HG03469 (cell line): ENCODE data around the gene DNAJC6.
"Not testable (repeated sequence)": the region's sequence is repeated elsewhere in the genome, so short reads cannot be mapped to it uniquely, and the experiment has no call there.

Source experiments
- ATAC-seq: cut with Tn5 transposase; IDR thresholded peaks from one replicate; pipeline ENCODE4 v1.9.1; 2021; ENCODE audit warnings: mild to moderate bottlenecking, moderate library complexity, moderate number of reproducible peaks; ENCODE audit not compliant: unreplicated experiment

DNAJC6 gene

DNA sequence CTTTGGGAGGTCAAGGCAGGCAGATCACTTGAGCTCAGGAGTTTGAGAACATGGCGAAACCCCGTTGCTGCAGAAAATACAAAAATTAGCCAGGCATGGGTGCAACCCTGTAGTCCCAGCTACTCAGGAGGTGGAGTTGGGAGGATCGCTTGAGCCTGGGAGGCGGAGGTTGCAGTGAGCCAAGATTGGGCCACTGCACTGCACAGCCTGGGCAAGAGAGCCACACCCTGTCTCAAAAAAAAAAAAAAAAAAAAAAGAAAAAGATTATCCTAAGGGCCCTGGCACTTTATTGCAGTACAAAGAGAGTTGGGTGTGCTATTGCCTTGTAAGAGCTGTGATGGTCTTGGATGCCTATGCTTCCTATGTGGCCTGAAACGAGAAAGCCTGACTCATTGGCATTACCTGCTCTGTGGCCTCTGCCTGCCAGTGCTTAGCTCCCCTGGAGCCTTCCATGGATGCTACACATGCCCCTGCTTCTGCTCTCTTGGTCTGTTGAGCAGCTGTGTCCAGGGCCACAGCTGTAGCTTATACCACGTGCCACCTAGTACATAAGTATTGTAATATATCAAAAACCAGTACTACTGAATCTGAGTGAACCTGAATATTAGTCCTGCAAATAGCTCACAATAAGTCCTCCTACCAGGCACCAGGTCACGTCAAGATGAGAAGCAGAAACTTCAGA, 45.8 kb downstream of the DNAJC6 start:
- ATAC-seq = no peak

DNA sequence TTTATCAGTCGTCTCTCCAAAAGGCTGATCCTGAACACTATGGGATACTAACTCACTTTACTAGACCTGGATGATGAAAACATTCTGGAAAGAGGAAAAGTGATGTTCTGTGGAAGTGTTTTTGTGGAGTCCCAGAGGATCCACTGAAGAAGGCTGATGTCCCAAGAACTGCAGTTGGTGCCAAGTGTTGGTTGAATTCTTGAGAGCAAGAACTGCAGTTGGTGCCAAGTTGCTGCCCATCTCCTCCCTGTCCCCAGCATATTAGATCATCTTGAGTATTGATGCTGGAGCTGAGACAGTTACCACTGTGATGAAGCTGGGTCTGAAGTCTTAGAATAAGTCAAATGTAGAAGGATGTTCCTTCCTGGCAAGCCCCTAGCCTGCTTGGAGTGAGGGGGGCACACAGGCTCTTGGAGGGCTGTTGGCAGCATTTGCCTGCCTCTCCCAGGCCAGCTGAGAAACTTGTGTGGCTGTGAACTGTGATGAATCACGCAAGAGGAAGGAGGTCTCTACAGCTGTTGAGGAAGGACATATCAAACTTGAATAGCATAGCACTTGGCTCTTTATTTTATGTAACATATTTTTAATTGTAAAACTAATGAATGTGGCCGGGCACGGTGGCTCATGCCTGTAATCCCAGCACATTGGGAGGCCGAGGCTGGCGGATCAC, 48.1 kb downstream of the DNAJC6 start:
- no peak for ATAC-seq

DNA sequence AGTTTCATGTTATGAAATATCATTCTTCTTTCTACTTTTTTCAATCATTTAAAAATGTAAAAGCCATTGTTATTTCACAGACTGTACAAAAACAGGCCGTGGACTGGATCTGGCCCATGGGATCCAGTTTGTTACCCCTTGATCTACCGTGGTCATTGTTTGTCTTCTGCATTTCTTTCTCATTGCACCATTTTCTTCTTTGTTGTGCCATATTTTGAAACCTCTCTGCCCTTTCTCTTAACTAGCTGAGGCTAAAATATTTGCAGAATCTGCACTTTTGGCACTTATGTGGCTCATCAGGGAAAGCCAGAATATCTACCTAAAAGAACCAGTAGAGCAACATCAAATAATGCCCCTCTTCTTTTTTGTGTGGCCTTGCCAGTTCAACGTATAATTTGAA, 50.5 kb downstream of the DNAJC6 start:
- ATAC-seq = no peak

DNA sequence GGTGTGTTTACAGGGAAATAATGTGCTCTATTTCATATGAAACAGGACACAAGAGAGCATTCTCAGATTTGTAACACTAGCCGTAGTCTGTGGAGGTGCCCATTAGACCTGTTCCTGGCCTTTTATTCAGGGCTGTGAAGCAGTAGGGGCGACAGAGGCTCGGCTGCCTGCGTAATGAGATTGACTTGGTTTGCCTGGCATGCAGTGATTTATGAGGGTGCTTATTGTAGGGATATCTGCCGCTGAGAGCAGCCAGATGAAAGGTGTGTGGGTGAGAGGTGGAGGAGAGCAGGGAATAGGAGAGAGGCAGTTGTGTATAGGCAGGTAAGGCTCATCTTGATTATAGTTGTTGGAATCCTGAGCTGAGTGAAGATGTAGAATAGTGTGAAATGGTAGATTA, 51.3 kb downstream of the DNAJC6 start:
- ATAC-seq = no peak

DNA sequence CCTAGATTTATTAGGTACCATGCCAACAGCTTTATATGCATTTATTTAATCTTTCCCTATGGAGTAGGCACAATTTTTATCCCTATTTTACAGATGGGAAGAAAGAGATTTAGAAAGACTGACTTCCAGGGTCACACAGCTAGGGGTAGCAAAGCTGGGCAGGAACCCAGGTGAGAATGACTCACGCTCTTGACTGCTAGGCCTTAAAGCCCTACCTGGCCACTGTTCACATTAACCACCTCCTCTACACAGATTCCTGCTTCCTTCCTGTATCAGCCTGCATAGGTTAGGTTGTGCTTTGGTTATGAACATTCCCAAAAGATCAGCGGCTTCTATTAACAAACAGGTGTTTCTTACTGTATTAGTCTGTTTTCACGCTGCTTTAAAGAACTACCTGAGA, 53.2 kb downstream of the DNAJC6 start:
- ATAC-seq = no peak

DNA sequence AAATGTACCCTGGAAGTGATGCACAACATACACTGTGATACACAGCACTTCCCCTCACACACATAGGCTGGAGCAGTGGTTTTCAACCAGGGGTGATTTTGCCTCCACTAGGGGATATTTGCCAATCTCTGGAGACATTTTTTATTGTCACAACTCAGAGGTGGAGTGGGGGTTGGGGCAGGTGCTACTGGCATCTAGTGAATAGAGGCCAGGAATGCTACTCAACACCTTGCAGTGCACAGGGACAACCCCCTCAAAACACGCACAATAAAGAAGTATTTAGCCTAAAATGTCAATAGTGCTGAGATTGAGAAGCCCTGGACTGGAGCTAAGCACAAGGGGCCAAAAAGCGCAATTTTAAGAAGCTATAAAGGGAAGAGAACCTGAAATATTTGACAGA, 54.1 kb downstream of the DNAJC6 start:
- no peak for ATAC-seq

DNA sequence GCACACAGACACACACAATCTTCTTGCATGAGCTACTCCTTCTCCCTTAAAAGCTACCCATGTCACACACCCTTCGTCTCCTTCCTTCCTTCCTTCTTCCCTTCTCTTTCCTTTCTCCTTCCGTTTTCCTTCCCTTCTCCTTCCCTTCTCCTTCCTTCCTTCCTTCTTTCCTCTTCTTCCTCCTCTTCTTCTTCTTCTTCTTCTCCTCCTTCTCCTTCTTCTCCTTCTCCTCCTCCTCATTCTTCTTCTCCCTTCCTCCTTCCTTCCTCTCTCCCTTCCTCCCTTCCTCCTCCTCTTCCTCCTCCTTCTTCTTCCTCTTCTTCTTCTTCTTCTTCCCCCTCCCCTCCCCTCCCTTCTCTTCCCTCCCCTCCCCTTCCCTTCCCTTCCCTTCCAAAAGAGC, 59.1 kb downstream of the DNAJC6 start:
- no peak for ATAC-seq

DNA sequence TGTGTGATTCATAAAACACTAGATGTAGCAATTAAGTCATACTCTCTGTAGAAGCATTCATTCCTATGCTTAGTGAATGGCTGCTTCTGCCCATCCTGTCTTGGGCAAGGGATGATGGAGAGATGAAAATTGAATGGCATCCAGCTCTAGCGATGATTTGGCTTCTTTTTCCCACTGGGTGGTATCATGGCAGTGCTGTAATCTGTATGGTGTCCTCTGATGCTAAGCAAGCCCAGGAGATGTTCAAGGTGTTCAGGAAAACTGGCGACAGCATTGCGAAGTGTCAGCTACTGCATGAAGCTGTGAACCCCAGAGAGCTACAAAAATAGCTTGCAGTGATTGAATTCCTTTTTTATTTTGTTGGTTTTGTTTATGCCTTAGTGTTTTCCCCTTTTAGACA, 62.2 kb downstream of the DNAJC6 start:
- ATAC-seq = no peak

DNA sequence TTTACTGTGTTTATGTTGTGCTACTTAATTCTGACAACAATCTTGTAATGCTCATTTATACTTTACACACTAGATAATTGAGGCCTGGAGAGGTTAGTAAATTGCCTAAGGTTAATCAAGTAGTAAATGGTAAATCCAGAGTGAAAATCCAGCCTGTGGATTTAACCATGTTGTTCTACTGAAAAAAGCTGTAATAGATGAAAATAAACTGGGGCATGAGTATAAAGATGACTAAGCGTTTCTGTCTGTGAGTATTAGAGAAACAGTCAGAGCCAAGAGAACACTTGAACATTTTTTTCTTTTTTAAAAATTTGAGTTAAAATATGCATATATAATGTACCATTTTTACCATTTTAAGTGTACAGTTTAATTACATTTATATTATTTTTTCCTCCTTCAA, 63.2 kb downstream of the DNAJC6 start:
- ATAC-seq = no peak

DNA sequence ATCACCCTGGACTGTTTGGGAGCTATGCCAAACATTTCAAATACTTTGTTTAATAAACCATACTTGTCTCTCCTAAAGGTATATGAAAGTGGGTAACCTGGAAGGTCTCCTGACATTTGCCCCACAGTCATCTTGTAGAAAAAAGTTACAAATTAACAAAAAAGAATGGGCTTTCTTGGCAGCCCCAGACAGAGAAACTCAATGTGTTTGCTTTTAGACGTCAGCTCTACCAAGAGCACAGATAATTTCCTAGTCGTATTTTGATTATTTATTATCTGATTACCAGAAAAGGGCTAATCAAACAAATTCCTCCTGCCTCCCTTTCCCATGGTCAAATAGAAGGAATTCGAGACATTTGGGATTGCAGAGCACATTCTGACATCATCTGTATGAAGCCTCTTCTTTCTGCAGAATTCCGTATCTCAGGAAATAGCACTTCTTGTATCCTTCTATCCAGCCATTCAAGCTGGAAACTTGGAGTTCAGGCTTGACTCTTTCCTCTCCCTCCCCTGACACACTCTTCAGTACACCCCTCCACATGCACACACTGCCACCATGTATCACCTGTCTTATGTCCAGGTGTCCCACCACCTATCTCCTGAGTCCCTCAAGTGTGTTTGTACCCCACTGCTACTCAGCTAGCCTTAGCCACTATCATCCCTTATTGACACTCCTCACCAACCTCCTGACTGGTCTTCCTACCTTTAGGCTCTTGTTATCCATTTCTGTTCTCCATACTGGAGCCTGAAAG, 68.3 kb downstream of the DNAJC6 start:
- no peak for ATAC-seq

DNA sequence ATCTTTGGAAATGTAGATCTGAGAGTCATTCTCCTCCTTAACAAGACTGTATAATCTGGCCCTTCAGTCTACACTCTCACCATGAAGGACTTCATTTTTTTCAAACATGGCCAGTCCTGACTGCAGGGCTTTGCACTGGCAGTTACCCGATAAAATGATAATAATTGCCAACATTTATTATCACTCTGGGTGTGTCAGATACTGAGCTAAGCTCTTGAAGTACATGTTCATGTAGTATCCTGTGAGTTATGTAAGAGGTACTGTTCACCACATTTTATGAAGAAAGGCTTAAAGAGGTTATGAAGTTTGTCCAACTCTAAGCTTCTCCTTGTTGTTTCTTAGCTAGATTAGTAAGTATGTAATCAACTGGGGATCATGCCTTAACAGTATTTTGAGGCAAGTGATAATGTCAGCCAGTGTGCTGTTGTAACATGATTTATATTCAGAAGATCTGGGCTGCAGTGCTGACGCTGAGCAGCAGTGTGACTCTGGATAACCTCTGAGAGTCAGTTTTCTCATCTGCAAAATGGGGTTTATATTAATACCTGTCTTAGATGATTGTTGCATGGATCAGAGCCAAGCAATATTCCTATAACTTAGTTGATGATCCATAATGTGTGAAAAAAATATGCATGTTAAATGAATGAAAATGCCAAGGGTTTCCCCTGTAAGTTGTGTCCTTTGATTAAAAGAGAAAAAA, 69.1 kb downstream of the DNAJC6 start:
- ATAC-seq = no peak

DNA sequence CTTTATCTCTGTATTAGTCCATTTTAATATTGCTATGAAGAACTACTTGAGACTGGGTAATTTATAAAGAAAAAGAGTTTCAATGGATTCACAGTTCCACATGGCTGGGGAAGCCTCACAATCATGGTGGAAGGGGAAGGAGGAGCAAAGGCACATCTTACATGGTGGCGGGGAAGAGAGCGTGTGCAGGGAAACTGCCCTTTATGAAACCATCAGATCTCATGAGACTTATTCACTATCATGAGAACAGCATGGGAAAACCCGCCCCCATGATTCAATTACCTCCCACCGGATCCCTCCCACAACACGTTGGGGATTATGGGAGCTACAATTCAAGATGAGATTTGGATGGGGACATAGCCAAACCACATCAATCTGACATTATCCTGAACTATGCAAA, 75.1 kb downstream of the DNAJC6 start:
- ATAC-seq = not testable (repeated sequence)

DNA sequence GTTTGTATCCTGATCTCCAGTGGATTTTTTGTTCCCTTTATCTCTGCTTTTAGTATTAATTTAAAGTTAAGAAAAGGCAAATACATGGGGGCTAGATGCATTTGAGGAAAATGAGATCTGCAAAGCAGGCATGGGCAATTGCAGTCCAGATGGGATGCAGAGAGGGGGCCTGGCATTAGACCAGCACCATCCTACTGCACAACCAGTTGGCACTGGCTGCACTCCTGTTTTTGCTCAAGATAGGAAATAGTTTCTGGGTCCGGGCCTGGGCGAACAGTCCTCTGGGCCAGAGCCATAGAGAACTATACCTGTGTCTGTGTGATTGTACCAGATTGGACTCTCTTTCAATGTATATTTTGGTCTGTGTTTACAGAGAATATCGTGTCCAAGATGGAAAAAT, 77.1 kb downstream of the DNAJC6 start:
- ATAC-seq = no peak

DNA sequence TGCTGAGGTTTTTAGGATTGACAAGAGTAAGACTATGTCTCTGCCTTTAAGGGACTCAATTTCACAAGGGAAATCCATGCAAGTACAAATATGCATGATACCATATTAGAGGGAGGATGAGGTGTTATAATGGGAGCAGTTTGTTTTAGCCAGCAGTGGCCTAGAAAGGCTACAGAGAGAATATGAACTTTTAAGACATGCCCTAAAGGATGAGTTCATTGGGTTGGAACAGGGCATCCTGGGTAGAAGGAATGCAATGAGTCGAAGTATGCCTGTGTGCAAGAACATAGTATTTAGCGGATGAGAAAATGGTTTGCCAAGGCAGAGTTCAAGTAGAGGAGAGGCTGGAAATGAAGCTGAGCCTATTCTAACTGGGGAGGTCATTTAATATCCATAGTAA, 78.5 kb downstream of the DNAJC6 start:
- no peak for ATAC-seq

DNA sequence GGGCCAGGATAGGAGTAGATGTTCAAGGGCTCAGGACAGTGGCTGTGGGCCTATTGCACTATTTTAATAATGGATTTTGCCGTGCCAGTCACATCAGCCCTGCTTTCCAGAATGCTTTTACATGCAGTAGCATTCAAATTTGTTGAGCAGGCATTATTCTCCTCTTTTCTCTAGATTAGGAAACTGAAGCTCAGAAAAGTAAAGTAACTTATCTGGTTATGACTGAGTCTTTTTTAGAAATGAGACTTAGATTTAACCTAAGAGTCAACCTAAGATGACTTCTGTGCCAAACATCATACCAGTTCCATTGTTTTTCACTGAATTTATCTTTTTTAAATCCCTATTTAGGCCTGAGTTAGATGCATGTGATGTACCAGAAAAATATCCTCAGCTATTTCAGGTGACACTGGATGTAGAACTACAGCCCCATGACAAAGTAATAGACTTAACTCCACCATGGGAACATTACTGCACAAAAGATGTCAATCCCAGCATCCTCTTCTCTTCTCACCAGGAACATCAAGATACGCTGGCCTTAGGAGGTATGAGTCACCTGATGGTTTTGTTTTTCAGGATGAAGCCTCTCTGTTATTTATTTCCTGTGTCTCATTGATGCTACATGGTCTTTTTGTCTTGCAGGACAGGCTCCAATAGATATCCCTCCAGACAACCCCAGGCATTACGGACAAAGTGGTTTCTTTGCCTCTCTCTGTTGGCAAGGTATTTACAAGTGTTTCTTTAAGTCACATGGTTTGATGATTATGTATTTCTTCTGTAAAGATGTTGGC, 79.8 kb downstream of the DNAJC6 start:
- ATAC-seq = no peak

DNA sequence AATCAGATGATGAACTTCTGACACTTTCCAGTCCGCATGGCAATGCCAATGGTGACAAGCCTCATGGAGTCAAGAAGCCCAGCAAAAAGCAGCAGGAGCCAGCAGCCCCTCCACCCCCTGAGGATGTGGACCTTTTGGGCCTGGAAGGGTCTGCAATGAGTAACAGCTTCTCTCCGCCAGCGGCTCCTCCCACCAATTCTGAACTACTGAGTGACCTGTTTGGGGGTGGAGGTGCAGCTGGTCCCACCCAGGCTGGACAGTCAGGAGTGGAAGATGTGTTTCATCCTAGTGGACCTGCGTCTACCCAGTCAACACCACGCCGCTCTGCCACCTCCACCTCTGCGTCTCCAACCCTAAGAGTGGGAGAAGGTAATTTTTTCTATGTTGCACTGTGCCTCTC, 83.2 kb downstream of the DNAJC6 start:
- ATAC-seq = no peak

DNA sequence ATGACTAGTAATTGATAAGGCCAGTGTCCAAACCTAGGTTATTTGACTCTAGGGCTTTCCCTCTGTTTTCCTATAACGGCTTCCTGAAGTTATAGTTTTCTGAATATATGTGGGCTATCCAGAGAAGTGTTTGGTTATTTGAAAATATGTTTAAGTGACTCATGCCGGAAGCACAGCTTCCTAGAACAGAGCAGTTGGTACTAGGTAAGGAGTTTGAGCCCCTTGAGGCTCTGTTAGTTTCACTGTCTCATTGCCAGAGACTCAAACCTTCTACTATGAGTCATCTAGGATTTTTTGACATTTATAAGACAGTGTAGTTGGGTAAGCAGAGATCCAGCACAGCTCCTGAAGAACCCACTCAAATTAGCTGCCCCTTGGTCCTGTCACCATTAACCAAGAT, 84.0 kb downstream of the DNAJC6 start:
- ATAC-seq = peak; percentile 99

DNA sequence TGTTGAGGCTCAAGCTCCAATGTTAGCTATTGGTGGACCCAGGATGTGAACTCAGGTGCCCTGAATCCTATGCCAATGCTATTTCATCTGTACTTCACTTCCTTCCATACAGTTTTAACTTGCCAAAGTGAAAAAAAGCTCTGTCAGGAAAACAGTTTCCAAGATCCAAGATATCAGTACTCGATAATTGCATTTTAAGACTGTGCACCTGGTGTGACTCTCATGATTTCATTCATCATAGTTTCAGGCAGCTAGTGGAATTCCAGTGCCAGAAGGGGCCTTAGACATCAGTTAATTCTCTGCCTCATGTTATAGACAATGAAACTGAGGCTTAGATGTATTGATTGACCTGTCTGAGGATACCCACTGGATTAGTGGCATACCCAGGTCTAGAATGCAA, 84.6 kb downstream of the DNAJC6 start:
- ATAC-seq = no peak

DNA sequence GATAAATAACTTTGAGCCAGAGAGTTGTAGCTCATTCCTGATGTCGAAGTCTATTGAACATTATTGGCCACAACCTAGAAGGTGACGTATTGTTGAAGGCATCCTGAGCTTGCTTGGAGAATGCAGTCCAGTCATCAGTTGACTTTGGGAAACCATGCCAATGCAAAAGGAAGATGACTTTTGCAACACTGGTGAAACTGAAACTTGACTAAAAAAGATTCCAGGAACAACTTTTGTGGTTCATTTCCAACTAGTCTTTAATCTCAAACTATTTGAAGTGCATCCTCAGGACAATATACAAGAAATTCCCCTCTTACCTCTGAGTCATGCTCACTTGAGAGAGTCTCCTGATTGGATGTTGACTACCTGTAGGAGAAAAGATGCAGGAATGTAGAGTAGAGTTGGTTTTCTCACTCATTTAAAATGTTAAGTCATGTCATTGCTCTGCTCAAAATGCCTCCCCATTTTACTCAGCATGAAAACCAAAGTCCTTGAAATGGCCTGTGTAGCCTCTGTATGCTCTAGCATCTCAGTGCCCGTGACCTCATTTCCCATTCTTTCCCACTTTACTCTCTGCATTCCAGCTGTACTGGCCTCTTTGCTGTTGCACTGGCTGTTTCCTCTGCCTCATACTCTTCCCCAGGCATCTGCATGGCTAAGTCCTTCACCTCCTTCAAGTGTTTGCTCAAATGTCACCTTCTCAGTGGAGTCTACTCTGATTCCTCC, 86.7 kb downstream of the DNAJC6 start:
- no peak for ATAC-seq

DNA sequence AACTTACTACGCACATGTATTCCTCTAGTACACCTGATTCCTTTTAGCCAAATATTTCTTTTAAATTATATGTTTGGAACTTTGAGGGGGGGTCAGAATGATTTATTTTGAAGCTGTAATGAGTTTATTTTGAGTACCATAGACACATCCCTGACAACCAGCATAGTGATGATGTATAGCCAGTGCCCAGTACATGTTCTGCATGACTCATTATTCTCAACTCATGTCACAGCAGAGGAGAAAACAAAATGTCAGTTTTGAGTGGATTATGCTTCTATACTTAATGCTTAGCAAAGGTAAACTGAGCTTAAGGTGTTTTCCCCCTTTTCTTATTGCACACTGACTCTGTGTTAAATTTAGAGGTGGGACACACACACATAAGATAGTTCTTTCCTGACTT, 88.7 kb downstream of the DNAJC6 start:
- no peak for ATAC-seq
